ENCODE data around the gene DMKN. TPM values are rescaled to one million over a fixed set of nuclear protein-coding genes. Genes with fewer than 3 reads are reported as not detected.

Gene DMKN
- total RNA-seq, 1 experiment from 2014 or later: 5.6 TPM

DNA sequence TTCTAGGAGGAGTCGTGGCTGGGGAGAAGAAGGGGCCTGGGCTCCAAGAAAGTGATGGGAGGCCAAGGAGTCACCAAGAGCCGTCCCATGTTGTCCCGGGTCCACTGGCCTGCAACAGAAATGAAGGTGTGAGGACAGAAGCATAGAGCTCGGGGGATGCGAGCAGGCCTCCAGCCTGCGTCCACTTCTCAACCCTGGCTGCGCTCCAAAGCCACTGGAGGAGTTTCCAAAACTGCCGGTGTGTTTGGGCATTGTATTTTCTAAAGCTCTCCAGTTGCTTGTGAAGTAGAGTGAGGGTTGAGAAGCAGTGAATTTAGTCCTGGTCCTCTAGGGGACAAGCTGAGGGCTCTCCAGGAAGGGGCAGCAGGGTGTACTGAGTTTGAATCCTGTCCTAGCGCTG is 52.4 kb downstream of the DMKN start:
- CTCF ChIA-PET: interaction anchor here (0.5 to 0.6 kb wide), 2 partner anchors 106 to 174 kb away, joined by 3 to 5 read pairs; no protein-coding TSS in a partner anchor
- no peak overlapping the region for H3K27ac ChIP-seq (ENCODE audit: low read length)
- POLR2A ChIA-PET: interaction anchor here (0.6 kb wide), 1 partner anchor 270 kb away, joined by 3 read pairs; no protein-coding TSS in a partner anchor
- no peaks in the 10 kb centered on the region for H3K9me3 ChIP-seq (ENCODE audit: control insufficient read depth, insufficient read depth, low read depth, low read length)
- H3K4me1 ChIP-seq (ENCODE audit: control insufficient read depth, insufficient read depth, low read length): no peaks in the 10 kb centered on the region
- BruUV-seq (replicated peaks): no TSS peak
- no peak for ATAC-seq
- in situ Hi-C loops (cut with HindIII; ENCODE audit: low pct_unique_long_range_greater_than_20kb, low sequenced_read_pairs): no loop called here
- no peak overlapping the region for H3K4me3 ChIP-seq (ENCODE audit: low read depth in 2 of 2, low read length in 2 of 2)
- DNase-seq (ENCODE audit: low read depth, low spot score): no peak
- TF ChIP-seq, protein P1, sequence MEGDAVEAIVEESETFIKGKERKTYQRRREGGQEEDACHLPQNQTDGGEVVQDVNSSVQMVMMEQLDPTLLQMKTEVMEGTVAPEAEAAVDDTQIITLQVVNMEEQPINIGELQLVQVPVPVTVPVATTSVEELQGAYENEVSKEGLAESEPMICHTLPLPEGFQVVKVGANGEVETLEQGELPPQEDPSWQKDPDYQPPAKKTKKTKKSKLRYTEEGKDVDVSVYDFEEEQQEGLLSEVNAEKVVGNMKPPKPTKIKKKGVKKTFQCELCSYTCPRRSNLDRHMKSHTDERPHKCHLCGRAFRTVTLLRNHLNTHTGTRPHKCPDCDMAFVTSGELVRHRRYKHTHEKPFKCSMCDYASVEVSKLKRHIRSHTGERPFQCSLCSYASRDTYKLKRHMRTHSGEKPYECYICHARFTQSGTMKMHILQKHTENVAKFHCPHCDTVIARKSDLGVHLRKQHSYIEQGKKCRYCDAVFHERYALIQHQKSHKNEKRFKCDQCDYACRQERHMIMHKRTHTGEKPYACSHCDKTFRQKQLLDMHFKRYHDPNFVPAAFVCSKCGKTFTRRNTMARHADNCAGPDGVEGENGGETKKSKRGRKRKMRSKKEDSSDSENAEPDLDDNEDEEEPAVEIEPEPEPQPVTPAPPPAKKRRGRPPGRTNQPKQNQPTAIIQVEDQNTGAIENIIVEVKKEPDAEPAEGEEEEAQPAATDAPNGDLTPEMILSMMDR (IDR thresholded peaks at IDR 0.05): no peak
- no peak for TF ChIP-seq SIN3A (IDR thresholded peaks at IDR 0.05; ENCODE audit: borderline replicate concordance, insufficient read depth, low read depth, low read length)
- no peak for TF ChIP-seq TCF7L2 (IDR thresholded peaks at IDR 0.05; ENCODE audit: low read depth, low read length)
- TF ChIP-seq, protein P2, sequence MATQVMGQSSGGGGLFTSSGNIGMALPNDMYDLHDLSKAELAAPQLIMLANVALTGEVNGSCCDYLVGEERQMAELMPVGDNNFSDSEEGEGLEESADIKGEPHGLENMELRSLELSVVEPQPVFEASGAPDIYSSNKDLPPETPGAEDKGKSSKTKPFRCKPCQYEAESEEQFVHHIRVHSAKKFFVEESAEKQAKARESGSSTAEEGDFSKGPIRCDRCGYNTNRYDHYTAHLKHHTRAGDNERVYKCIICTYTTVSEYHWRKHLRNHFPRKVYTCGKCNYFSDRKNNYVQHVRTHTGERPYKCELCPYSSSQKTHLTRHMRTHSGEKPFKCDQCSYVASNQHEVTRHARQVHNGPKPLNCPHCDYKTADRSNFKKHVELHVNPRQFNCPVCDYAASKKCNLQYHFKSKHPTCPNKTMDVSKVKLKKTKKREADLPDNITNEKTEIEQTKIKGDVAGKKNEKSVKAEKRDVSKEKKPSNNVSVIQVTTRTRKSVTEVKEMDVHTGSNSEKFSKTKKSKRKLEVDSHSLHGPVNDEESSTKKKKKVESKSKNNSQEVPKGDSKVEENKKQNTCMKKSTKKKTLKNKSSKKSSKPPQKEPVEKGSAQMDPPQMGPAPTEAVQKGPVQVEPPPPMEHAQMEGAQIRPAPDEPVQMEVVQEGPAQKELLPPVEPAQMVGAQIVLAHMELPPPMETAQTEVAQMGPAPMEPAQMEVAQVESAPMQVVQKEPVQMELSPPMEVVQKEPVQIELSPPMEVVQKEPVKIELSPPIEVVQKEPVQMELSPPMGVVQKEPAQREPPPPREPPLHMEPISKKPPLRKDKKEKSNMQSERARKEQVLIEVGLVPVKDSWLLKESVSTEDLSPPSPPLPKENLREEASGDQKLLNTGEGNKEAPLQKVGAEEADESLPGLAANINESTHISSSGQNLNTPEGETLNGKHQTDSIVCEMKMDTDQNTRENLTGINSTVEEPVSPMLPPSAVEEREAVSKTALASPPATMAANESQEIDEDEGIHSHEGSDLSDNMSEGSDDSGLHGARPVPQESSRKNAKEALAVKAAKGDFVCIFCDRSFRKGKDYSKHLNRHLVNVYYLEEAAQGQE (IDR thresholded peaks at IDR 0.05; ENCODE audit: insufficient read depth in 1 of 2, low read depth in 2 of 2, low read length in 1 of 2): no peak
- TF ChIP-seq POLR2AphosphoS5 (IDR thresholded peaks at IDR 0.05; ENCODE audit: low read depth, low read length): no peak
- no peaks in the 10 kb centered on the region for H3K27me3 ChIP-seq (ENCODE audit: control insufficient read depth, insufficient read depth, low read length)
- intact Hi-C loops (cut with micrococcal nuclease; ENCODE audit: unreplicated experiment): no loop called here
- no peaks in the 10 kb centered on the region for H3K36me3 ChIP-seq (ENCODE audit: control insufficient read depth, insufficient read depth, low read length)

DNA sequence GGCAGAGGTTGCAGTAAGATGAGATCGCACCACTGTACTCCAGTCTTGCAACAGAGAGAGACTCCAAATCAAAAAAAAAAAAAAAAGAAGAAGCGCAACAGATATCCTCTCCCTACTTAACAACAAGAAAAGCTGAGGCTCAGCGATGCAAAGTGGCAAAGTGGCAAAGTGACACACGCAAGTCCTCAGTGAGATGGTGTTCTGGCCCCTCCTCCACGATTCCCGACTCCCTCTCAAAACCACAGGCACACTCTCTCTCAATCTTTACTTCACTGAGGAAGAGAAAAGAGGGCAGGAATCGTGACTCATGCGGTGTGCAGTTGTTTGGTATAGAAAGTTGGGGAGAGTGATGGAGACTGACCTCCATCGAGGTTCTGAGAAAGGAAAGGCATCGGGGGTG is 52.8 kb downstream of the DMKN start:
- ATAC-seq (no peak), DNase-seq (ENCODE audit: low read depth, low spot score) (no peak)
- Histone ChIP-seq H3K27me3 (ENCODE audit: control insufficient read depth, insufficient read depth, low read length) (no peaks in the 10 kb centered on the region), H3K9me3 (ENCODE audit: control insufficient read depth, insufficient read depth, low read depth, low read length) (no peaks in the 10 kb centered on the region), H3K4me3 (ENCODE audit: low read depth in 2 of 2, low read length in 2 of 2) (no peak overlapping the region), H3K36me3 (ENCODE audit: control insufficient read depth, insufficient read depth, low read length) (no peaks in the 10 kb centered on the region), H3K27ac (ENCODE audit: low read length) (no peak overlapping the region), H3K4me1 (ENCODE audit: control insufficient read depth, insufficient read depth, low read length) (no peaks in the 10 kb centered on the region)
- in situ Hi-C loops (cut with HindIII; ENCODE audit: low pct_unique_long_range_greater_than_20kb, low sequenced_read_pairs): no loop called here
- intact Hi-C loops (cut with micrococcal nuclease; ENCODE audit: unreplicated experiment): no loop called here
- TF ChIP-seq TCF7L2 (IDR thresholded peaks at IDR 0.05; ENCODE audit: low read depth, low read length) (no peak), POLR2AphosphoS5 (IDR thresholded peaks at IDR 0.05; ENCODE audit: low read depth, low read length) (no peak), SIN3A (IDR thresholded peaks at IDR 0.05; ENCODE audit: borderline replicate concordance, insufficient read depth, low read depth, low read length) (no peak)
- TF ChIP-seq, protein P2 (IDR thresholded peaks at IDR 0.05; ENCODE audit: insufficient read depth in 1 of 2, low read depth in 2 of 2, low read length in 1 of 2): no peak
- TF ChIP-seq, protein P1 (IDR thresholded peaks at IDR 0.05): no peak
- POLR2A ChIA-PET: interaction anchor here (0.6 kb wide), 1 partner anchor 271 kb away, joined by 3 read pairs; no protein-coding TSS in a partner anchor
- CTCF ChIA-PET: interaction anchor here (0.5 to 0.6 kb wide), 2 partner anchors 106 to 174 kb away, joined by 3 to 5 read pairs; no protein-coding TSS in a partner anchor
- no TSS peak for BruUV-seq (replicated peaks)

Measured in Panc1 (cell line).